Fibroblast of villous mesenchyme (primary cell): ENCODE data around the gene SPEM1. TPM values are rescaled to one million over a fixed set of nuclear protein-coding genes. Genes with fewer than 3 reads are reported as not detected.
"Not testable (repeated sequence)": the region's sequence is repeated elsewhere in the genome, so short reads cannot be mapped to it uniquely, and the experiment has no call there.

Source experiments
- DNase-seq: peaks from one replicate; pipeline ENCODE4 v3.0.0-alpha.2; 2010; ENCODE audit warnings: low read depth
- H3K4me3 ChIP-seq: 2 replicates; pipeline ENCODE4 v1.5.1; 2011; ENCODE audit warnings: low read depth, mild to moderate bottlenecking, low read length
- CTCF ChIP-seq: IDR thresholded peaks from 2 replicates; pipeline ENCODE4 v1.5.1; 2012; ENCODE audit warnings: low read depth, mild to moderate bottlenecking, low read length; ENCODE audit not compliant: insufficient read depth
- total RNA-seq: library from RNA; depleted of rRNA; stranded (reverse); fragments of >200 nt; gene quantifications from 2 replicates; pipeline ENCODE4 v1.2.3, GENCODE V29; 2012

SPEM1 gene
- total RNA-seq, 1 donor: not detected

- DNase-seq: no peak
- no peak overlapping the region for H3K4me3 ChIP-seq
- no peak for TF ChIP-seq CTCF
These were observed 48.8 kb downstream of the SPEM1 start for GRCh38 chr17:7468804-7469389.

- not testable (repeated sequence) for H3K4me3 ChIP-seq
These were observed 49.7 kb downstream of the SPEM1 start for GRCh38 chr17:7469843-7470242.

GRCh38 chr17:7470457-7470973, 50.4 kb downstream of the SPEM1 start:
- not testable (repeated sequence) for DNase-seq, H3K4me3 ChIP-seq

More at GRCh38 chr17:7469843-7470242, 49.7 kb downstream of the SPEM1 start:
- not testable (repeated sequence) for DNase-seq

Other genes starting within 250 kb of the SPEM1 start
- 0.43 and 0.64 TPM in 2 replicates for gene ASGR1, start 241.0 kb upstream of the SPEM1 start, total RNA-seq
- gene DLG4, start 200.5 kb upstream of the SPEM1 start, total RNA-seq: 10.6 and 14.2 TPM in 2 replicates
- gene ACADVL, start 200.4 kb upstream of the SPEM1 start, total RNA-seq: 171 and 255 TPM in 2 replicates
- gene DVL2, start 185.8 kb upstream of the SPEM1 start, total RNA-seq: 102 and 105 TPM in 2 replicates
- 51.8 and 54.1 TPM in 2 replicates for gene PHF23, start 180.9 kb upstream of the SPEM1 start, total RNA-seq
- 225 and 265 TPM in 2 replicates for gene GABARAP, start 177.9 kb upstream of the SPEM1 start, total RNA-seq
- 24.5 and 34.1 TPM in 2 replicates for gene CTDNEP1, start 168.6 kb upstream of the SPEM1 start, total RNA-seq
- 29.6 and 36.3 TPM in 2 replicates for gene ELP5, start 168.1 kb upstream of the SPEM1 start, total RNA-seq
- 2.9 and 5.2 TPM in 2 replicates for gene CLDN7, start 157.8 kb upstream of the SPEM1 start, total RNA-seq
- gene SLC2A4, start 138.6 kb upstream of the SPEM1 start, total RNA-seq: under 0.01 TPM in 1 of 2 replicates, not detected in the other
- not detected in 2 replicates for gene YBX2, start 125.7 kb upstream of the SPEM1 start, total RNA-seq
- gene EIF5A, start 112.7 kb upstream of the SPEM1 start, total RNA-seq: 607 and 641 TPM in 2 replicates
- gene GPS2, start 105.0 kb upstream of the SPEM1 start, total RNA-seq: 34.1 and 45.3 TPM in 2 replicates
- 15.1 and 19.4 TPM in 2 replicates for gene NEURL4, start 91.0 kb upstream of the SPEM1 start, total RNA-seq
- gene ACAP1, start 83.8 kb upstream of the SPEM1 start, total RNA-seq: 1.9 and 3.9 TPM in 2 replicates
- gene KCTD11, start 68.2 kb upstream of the SPEM1 start, total RNA-seq: 7.4 and 8.6 TPM in 2 replicates
- not detected in 2 replicates for gene TMEM95, start 65.2 kb upstream of the SPEM1 start, total RNA-seq
- gene TNK1, start 39.2 kb upstream of the SPEM1 start, total RNA-seq: under 0.01 and 2.2 TPM in 2 replicates
- 16.8 and 28.3 TPM in 2 replicates for gene PLSCR3, start 25.8 kb upstream of the SPEM1 start, total RNA-seq
- gene TMEM256, start 16.2 kb upstream of the SPEM1 start, total RNA-seq: 147 and 162 TPM in 2 replicates
- 8.1 and 9.5 TPM in 2 replicates for gene NLGN2, start 12.5 kb upstream of the SPEM1 start, total RNA-seq
- gene SPEM2, start 5.3 kb downstream of the SPEM1 start, total RNA-seq: not detected in 2 replicates
- not detected in 2 replicates for gene SPEM3, start 8.5 kb downstream of the SPEM1 start, total RNA-seq
- 2.6 and 3.0 TPM in 2 replicates for gene TMEM102, start 15.1 kb downstream of the SPEM1 start, total RNA-seq
- 0.32 and 3.9 TPM in 2 replicates for gene FGF11, start 19.2 kb downstream of the SPEM1 start, total RNA-seq
- 6.1 and 6.9 TPM in 2 replicates for gene CHRNB1, start 24.7 kb downstream of the SPEM1 start, total RNA-seq
- gene ZBTB4, start 59.3 kb downstream of the SPEM1 start, total RNA-seq: 30.0 and 37.1 TPM in 2 replicates
- gene SLC35G6, start 61.1 kb downstream of the SPEM1 start, total RNA-seq: not detected in 2 replicates
- 118 and 127 TPM in 2 replicates for gene POLR2A, start 64.0 kb downstream of the SPEM1 start, total RNA-seq
- gene TNFSF12, start 128.7 kb downstream of the SPEM1 start, total RNA-seq: 11.7 and 14.5 TPM in 2 replicates
- 0.43 and 0.64 TPM in 2 replicates for gene TNFSF13, start 138.4 kb downstream of the SPEM1 start, total RNA-seq
- 69.9 and 75.1 TPM in 2 replicates for gene SENP3, start 141.6 kb downstream of the SPEM1 start, total RNA-seq
- 9.1 and 9.7 TPM in 2 replicates for gene CD68, start 159.3 kb downstream of the SPEM1 start, total RNA-seq
- 70.5 and 101 TPM in 2 replicates for gene MPDU1, start 163.5 kb downstream of the SPEM1 start, total RNA-seq
- under 0.01 and 0.64 TPM in 2 replicates for gene SOX15, start 169.8 kb downstream of the SPEM1 start, total RNA-seq
- 37.4 and 39.7 TPM in 2 replicates for gene FXR2, start 194.6 kb downstream of the SPEM1 start, total RNA-seq
- 23.3 and 37.0 TPM in 2 replicates for gene SAT2, start 207.5 kb downstream of the SPEM1 start, total RNA-seq
- 0.64 and 0.86 TPM in 2 replicates for gene SHBG, start 209.8 kb downstream of the SPEM1 start, total RNA-seq
- gene ATP1B2, start 230.6 kb downstream of the SPEM1 start, total RNA-seq: not detected in 2 replicates